ENCODE data around the gene CTNNA3. TPM values are rescaled to one million over a fixed set of nuclear protein-coding genes. Genes with fewer than 3 reads are reported as not detected.

Gene CTNNA3
- total and polyA plus RNA-seq, 4 donors: under 0.01 to 39.8 (median 0.09) TPM

DNA sequence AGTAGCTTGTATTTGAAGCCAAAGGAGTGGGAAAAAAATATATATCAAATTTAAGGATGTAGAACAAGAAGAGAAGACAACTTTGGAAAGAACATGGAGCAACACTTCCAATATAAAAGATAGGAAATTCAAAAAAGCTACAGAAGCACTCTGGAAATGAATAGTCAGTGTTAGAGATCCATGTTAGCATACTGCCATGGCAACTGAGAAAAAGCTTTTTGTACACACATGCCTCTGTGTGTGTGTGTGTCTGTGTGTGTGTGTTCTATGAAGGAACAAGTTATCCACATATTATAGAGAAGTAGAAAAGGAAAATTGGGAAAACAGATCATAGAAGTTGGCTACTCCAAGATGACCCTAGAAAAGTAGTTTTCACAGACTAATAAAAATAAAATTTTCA is 673.9 kb downstream of the CTNNA3 start:
- DNase-seq (peak in 2 of 3 donors; percentile 3 to 14), ATAC-seq (ENCODE audit: insufficient read depth, low FRiP score) (no peak)
- no peaks in the 10 kb centered on the region for H3K36me3 ChIP-seq (ENCODE audit: control insufficient read depth in 4 of 4, insufficient read depth in 4 of 4, low read length in 4 of 4)
- TF ChIP-seq CTCF (IDR thresholded peaks at IDR 0.05; ENCODE audit: control extremely low read depth, extremely low read depth): no peak
- H3K27ac ChIP-seq (ENCODE audit: low read depth in 1 of 2, low read length in 1 of 2): no peak overlapping the region
- H3K27me3 ChIP-seq (ENCODE audit: control insufficient read depth in 3 of 3, insufficient read depth in 3 of 3, low read length in 2 of 3): no peaks in the 10 kb centered on the region
- H3K9me3 ChIP-seq (ENCODE audit: control insufficient read depth in 4 of 4, insufficient read depth in 3 of 4, low read length in 3 of 4): no peaks in the 10 kb centered on the region
- no peak overlapping the region for H3K4me3 ChIP-seq
- H3K4me1 ChIP-seq (ENCODE audit: control insufficient read depth in 5 of 5, insufficient read depth in 5 of 5, low read length in 5 of 5): no peaks in the 10 kb centered on the region
- H3K9ac ChIP-seq (ENCODE audit: insufficient read depth in 1 of 2, low read length in 2 of 2): no peak overlapping the region

DNA sequence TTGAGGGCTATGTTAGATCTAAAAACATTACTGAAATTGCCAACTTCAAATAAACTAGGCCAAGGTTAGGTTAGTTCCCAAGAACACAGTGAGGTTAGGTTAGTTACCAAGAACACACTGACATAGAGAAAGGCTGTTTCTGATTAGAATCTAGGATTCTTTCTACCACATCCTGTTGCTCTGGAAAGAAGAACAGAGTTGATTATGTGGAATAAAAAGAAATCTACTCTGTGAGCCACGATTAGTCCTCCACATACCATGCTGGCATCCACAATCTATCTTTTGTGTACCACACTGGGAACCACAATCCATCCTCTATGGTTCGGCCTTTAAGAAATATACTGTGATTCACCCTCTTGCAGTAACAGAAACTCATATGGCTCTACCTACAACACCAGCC is 678.8 kb downstream of the CTNNA3 start:
- no peaks in the 10 kb centered on the region for H3K9me3 ChIP-seq (ENCODE audit: control insufficient read depth in 4 of 4, insufficient read depth in 3 of 4, low read length in 3 of 4)
- DNase-seq (no peak), ATAC-seq (ENCODE audit: insufficient read depth, low FRiP score) (no peak)
- no peak overlapping the region for H3K27ac ChIP-seq (ENCODE audit: low read depth in 1 of 2, low read length in 1 of 2)
- H3K27me3 ChIP-seq (ENCODE audit: control insufficient read depth in 3 of 3, insufficient read depth in 3 of 3, low read length in 2 of 3): no peaks in the 10 kb centered on the region
- no peak for TF ChIP-seq CTCF (IDR thresholded peaks at IDR 0.05; ENCODE audit: control extremely low read depth, extremely low read depth)
- 78 to 84% methylated on average over 2 of the region's 2 CpGs for WGBS, 2 donors
- H3K4me3 ChIP-seq: no peak overlapping the region
- no peak overlapping the region for H3K9ac ChIP-seq (ENCODE audit: insufficient read depth in 1 of 2, low read length in 2 of 2)
- no peaks in the 10 kb centered on the region for H3K4me1 ChIP-seq (ENCODE audit: control insufficient read depth in 5 of 5, insufficient read depth in 5 of 5, low read length in 5 of 5)
- H3K36me3 ChIP-seq (ENCODE audit: control insufficient read depth in 4 of 4, insufficient read depth in 4 of 4, low read length in 4 of 4): no peaks in the 10 kb centered on the region

GRCh38 chr10:67015225-67015624 is 680.8 kb downstream of the CTNNA3 start:
- Histone ChIP-seq H3K9me3 (ENCODE audit: control insufficient read depth in 4 of 4, insufficient read depth in 3 of 4, low read length in 3 of 4) (no peaks in the 10 kb centered on the region), H3K4me3 (no peak overlapping the region), H3K4me1 (ENCODE audit: control insufficient read depth in 5 of 5, insufficient read depth in 5 of 5, low read length in 5 of 5) (peaks cover 0 to 2% (median 0%) of the 10 kb centered on the region in 5 donors), H3K27ac (ENCODE audit: low read depth in 1 of 2, low read length in 1 of 2) (no peak overlapping the region), H3K9ac (ENCODE audit: insufficient read depth in 1 of 2, low read length in 2 of 2) (no peak overlapping the region), H3K27me3 (ENCODE audit: control insufficient read depth in 3 of 3, insufficient read depth in 3 of 3, low read length in 2 of 3) (no peaks in the 10 kb centered on the region), H3K36me3 (ENCODE audit: control insufficient read depth in 4 of 4, insufficient read depth in 4 of 4, low read length in 4 of 4) (no peaks in the 10 kb centered on the region)
- 66 to 84% methylated on average over 1 of the region's 1 CpG for WGBS, 2 donors
- ATAC-seq (ENCODE audit: insufficient read depth, low FRiP score): no peak
- DNase-seq: no peak
- TF ChIP-seq CTCF (IDR thresholded peaks at IDR 0.05; ENCODE audit: control extremely low read depth, extremely low read depth): no peak

DNA sequence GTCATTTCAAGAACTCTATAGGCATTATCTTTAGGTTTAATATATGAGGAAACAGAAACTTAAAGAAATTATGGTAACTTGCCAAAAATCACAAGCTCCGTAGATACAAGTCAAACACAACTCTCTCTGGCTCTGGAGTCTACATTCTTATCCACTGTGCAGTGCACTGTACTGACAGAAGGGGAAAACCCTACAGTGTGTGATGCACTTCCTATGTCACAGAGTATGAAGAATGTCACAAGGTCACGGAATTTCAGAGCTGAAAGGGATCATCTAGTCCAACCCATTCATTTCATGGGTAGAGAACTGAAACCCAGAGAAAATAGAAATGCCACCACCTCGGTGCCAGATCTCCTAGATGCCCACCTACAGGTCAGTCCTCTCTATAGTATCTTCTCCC is 684.0 kb downstream of the CTNNA3 start:
- Histone ChIP-seq H3K36me3 (ENCODE audit: control insufficient read depth in 4 of 4, insufficient read depth in 4 of 4, low read length in 4 of 4) (no peaks in the 10 kb centered on the region), H3K4me3 (no peak overlapping the region), H3K27ac (ENCODE audit: low read depth in 1 of 2, low read length in 1 of 2) (no peak overlapping the region), H3K4me1 (ENCODE audit: control insufficient read depth in 5 of 5, insufficient read depth in 5 of 5, low read length in 5 of 5) (peaks cover 0 to 2% (median 0%) of the 10 kb centered on the region in 5 donors), H3K27me3 (ENCODE audit: control insufficient read depth in 3 of 3, insufficient read depth in 3 of 3, low read length in 2 of 3) (no peaks in the 10 kb centered on the region), H3K9ac (ENCODE audit: insufficient read depth in 1 of 2, low read length in 2 of 2) (no peak overlapping the region), H3K9me3 (ENCODE audit: control insufficient read depth in 4 of 4, insufficient read depth in 3 of 4, low read length in 3 of 4) (no peaks in the 10 kb centered on the region)
- TF ChIP-seq CTCF (IDR thresholded peaks at IDR 0.05; ENCODE audit: control extremely low read depth, extremely low read depth): no peak
- 78 to 82% methylated on average over 3 of the region's 3 CpGs for WGBS, 2 donors
- peak in 1 of 3 donors; percentile 7 for DNase-seq
- no peak for ATAC-seq (ENCODE audit: insufficient read depth, low FRiP score)
